Epithelial cell of prostate (primary cell): ENCODE results near the gene PALLD.

Experiments
- DNase-seq: peaks from one replicate; pipeline ENCODE4 v3.0.0-alpha.2; 2011; ENCODE audit warnings: low read depth, low spot score
- H3K27ac ChIP-seq: fragments of 450-650 bp; 2 replicates; pipeline ENCODE4 v1.5.1; 2017; ENCODE audit warnings: mild to moderate bottlenecking

PALLD gene

GRCh38 chr4:168740691-168741090 is 243.8 kb downstream of the PALLD start:
- no peak for DNase-seq
- H3K27ac ChIP-seq: no peak overlapping the region

- no peak overlapping the region for H3K27ac ChIP-seq
- DNase-seq: no peak
These were observed 244.7 kb downstream of the PALLD start for GRCh38 chr4:168741281-168742173.

GRCh38 chr4:168743131-168743530 is 246.3 kb downstream of the PALLD start:
- no peak overlapping the region for H3K27ac ChIP-seq
- no peak for DNase-seq

GRCh38 chr4:168743601-168744000 is 246.7 kb downstream of the PALLD start:
- no peak overlapping the region for H3K27ac ChIP-seq
- DNase-seq: no peak

GRCh38 chr4:168744021-168744420 is 247.2 kb downstream of the PALLD start:
- no peak for DNase-seq
- no peak overlapping the region for H3K27ac ChIP-seq

- DNase-seq: no peak
- no peak overlapping the region for H3K27ac ChIP-seq
These were observed 252.0 kb downstream of the PALLD start for GRCh38 chr4:168748807-168749206.

- no peak overlapping the region for H3K27ac ChIP-seq
- no peak for DNase-seq
These were observed 254.7 kb downstream of the PALLD start for GRCh38 chr4:168751263-168752225.

GRCh38 chr4:168755598-168756477 is 259.0 kb downstream of the PALLD start:
- no peak overlapping the region for H3K27ac ChIP-seq
- DNase-seq: no peak

GRCh38 chr4:168757500-168757899 is 260.6 kb downstream of the PALLD start:
- DNase-seq: no peak
- no peak overlapping the region for H3K27ac ChIP-seq

GRCh38 chr4:168758351-168758876 is 261.6 kb downstream of the PALLD start:
- DNase-seq: no peak
- H3K27ac ChIP-seq: peak overlapping the region; percentile 61

GRCh38 chr4:168759321-168759720 is 262.5 kb downstream of the PALLD start:
- DNase-seq: no peak
- H3K27ac ChIP-seq: peak overlapping the region; percentile 46

GRCh38 chr4:168759959-168760527 is 263.2 kb downstream of the PALLD start:
- H3K27ac ChIP-seq: peak overlapping the region; percentile 46
- DNase-seq: no peak

- H3K27ac ChIP-seq: no peak overlapping the region
- no peak for DNase-seq
These were observed 264.2 kb downstream of the PALLD start for GRCh38 chr4:168761066-168761465.

GRCh38 chr4:168765322-168765721 is 268.5 kb downstream of the PALLD start:
- peak overlapping the region; percentile 9 for H3K27ac ChIP-seq
- no peak for DNase-seq

GRCh38 chr4:168765726-168766125 is 268.9 kb downstream of the PALLD start:
- H3K27ac ChIP-seq: peak overlapping the region; percentile 9
- no peak for DNase-seq

GRCh38 chr4:168766604-168767316 is 269.9 kb downstream of the PALLD start:
- H3K27ac ChIP-seq: peak overlapping the region; percentile 9
- DNase-seq: no peak

- no peak for DNase-seq
- H3K27ac ChIP-seq: no peak overlapping the region
These were observed 272.6 kb downstream of the PALLD start for GRCh38 chr4:168769416-168769815.

- no peak for DNase-seq
- no peak overlapping the region for H3K27ac ChIP-seq
These were observed 273.0 kb downstream of the PALLD start for GRCh38 chr4:168769837-168770236.

- no peak for DNase-seq
- H3K27ac ChIP-seq: no peak overlapping the region
These were observed 274.4 kb downstream of the PALLD start for GRCh38 chr4:168771251-168771650.
